HCT116 (cell line): Measurements from ENCODE around the gene OR2AT4. TPM values are rescaled to one million over a fixed set of nuclear protein-coding genes. Genes with fewer than 3 reads are reported as not detected.

Experiments
- ATAC-seq: fragments of 200-7000 bp; cut with Tn5 transposase; 2 replicates; pipeline ENCODE4 v1.9.1; 2020; ENCODE audit warnings: mild to moderate bottlenecking, moderate library complexity
- BruUV-seq: library from RNA; stranded (reverse); fragments of 400-500 nt; replicated peaks from 2 replicates; lab custom pipeline; 2021; lab: Mats Ljungman, UMichigan
- CTCF ChIA-PET: fragments of 300-600 bp; sonication (Branson Sonifier 250); formaldehyde crosslinking; loops from one replicate; lab custom pipeline; 2021; ENCODE audit warnings: antibody characterized with exemption; lab: Charles Lee
- POLR2A ChIA-PET: fragments of 300-600, 350-600 bp; sonication (Branson Sonifier 250); formaldehyde crosslinking; loops from one replicate; lab custom pipeline; 2021; ENCODE audit warnings: antibody characterized with exemption; lab: Charles Lee
- RAD21 ChIA-PET, 2 experiments: fragments of 300-600 bp; sonication (Branson Sonifier 250); formaldehyde crosslinking; loops; one replicate each; lab custom pipeline; 2023; ENCODE audit warnings: low total read pairs in 2 of 2; ENCODE audit not compliant: uncharacterized antibody in 2 of 2, unreplicated experiment in 2 of 2, low non-redundant PET in 1 of 2; lab: Charles Lee
- DNase-seq: peaks from one replicate; pipeline ENCODE4 v3.0.0-alpha.2; 2010; ENCODE audit warnings: low read depth, low spot score
- H2AFZ ChIP-seq: fragments of 200-600 bp; shearing (Covaris generic), sonication (generic); 2 replicates; pipeline ENCODE4 v1.6.1; 2017; ENCODE audit warnings: low read depth, mixed run types, mixed read lengths, antibody characterized with exemption, low read length; ENCODE audit not compliant: poor library complexity, severe bottlenecking
- H3K27ac ChIP-seq: 2 replicates; pipeline ENCODE4 v1.5.1; 2012; ENCODE audit warnings: low read depth, low read length
- H3K27me3 ChIP-seq: fragments of 200-600 bp; sonication (generic); 2 replicates; pipeline ENCODE4 v1.6.1; 2016; ENCODE audit warnings: mixed run types, low read length, mixed read lengths; ENCODE audit not compliant: insufficient read depth
- H3K36me3 ChIP-seq, 2 experiments: fragments of 200-500 bp in 1 of 2; fragments of 200-600 bp in 1 of 2; sonication (Bioruptor generic) in 1 of 2; sonication (generic) in 1 of 2; 2 replicates each; pipeline versions ENCODE4 v1.5.1 to v1.6.1; 2014 to 2016; ENCODE audit warnings: low read length in 2 of 2, inconsistent platforms in 1 of 2, mixed read lengths in 1 of 2, mixed run types in 1 of 2; ENCODE audit not compliant: insufficient read depth in 2 of 2, control insufficient read depth in 1 of 2
- H3K4me1 ChIP-seq, 2 experiments: fragments of 200-600 bp in 1 of 2; sonication (generic) in 1 of 2; 2 replicates each; pipeline versions ENCODE4 v1.5.1 to v1.6.1; 2012 to 2017; ENCODE audit warnings: low read length in 2 of 2, inconsistent platforms in 1 of 2, mild to moderate bottlenecking in 1 of 2, mixed read lengths in 1 of 2, mixed run types in 1 of 2, moderate library complexity in 1 of 2; ENCODE audit not compliant: insufficient read depth in 2 of 2, control insufficient read depth in 1 of 2
- H3K4me2 ChIP-seq: fragments of 200-600 bp; sonication (generic); 2 replicates; pipeline ENCODE4 v1.6.1; 2017; ENCODE audit warnings: mixed run types, low read length, mixed read lengths
- H3K4me3 ChIP-seq, 2 experiments: fragments of 200-600 bp in 1 of 2; sonication (generic) in 1 of 2; replicated peaks in 1 of 2; 2 replicates each; pipeline ENCODE4 v1.5.1; 2011 to 2016; ENCODE audit warnings: low read length in 2 of 2, control low read depth in 1 of 2, low read depth in 1 of 2, mild to moderate bottlenecking in 1 of 2, mixed read lengths in 1 of 2, mixed run types in 1 of 2
- H3K79me2 ChIP-seq: fragments of 200-600 bp; sonication (generic); 2 replicates; pipeline ENCODE4 v1.6.1; 2017; ENCODE audit warnings: mild to moderate bottlenecking, mixed run types, low read length, moderate library complexity, mixed read lengths; ENCODE audit not compliant: insufficient read depth
- H3K9ac ChIP-seq: fragments of 200-600 bp; sonication (generic); 2 replicates; pipeline ENCODE4 v1.6.1; 2016; ENCODE audit warnings: low read length, mixed read lengths
- H3K9me2 ChIP-seq: fragments of 200-600 bp; sonication (generic), shearing (Covaris generic); 2 replicates; pipeline ENCODE4 v1.6.1; 2017; ENCODE audit warnings: mixed run types, mild to moderate bottlenecking, moderate library complexity; ENCODE audit not compliant: insufficient read depth
- H3K9me3 ChIP-seq, 2 experiments: fragments of 200-500 bp in 1 of 2; fragments of 200-600 bp in 1 of 2; sonication (Bioruptor generic) in 1 of 2; sonication (generic) in 1 of 2; 2 replicates each; pipeline ENCODE4 v1.6.1; 2014 to 2017; ENCODE audit warnings: low read length in 2 of 2, mixed read lengths in 2 of 2, inconsistent platforms in 1 of 2, low read depth in 1 of 2, mild to moderate bottlenecking in 1 of 2, mixed run types in 1 of 2, moderate library complexity in 1 of 2; ENCODE audit not compliant: control insufficient read depth in 1 of 2, insufficient read depth in 1 of 2
- H4K20me1 ChIP-seq: fragments of 200-600 bp; sonication (generic), shearing (Covaris generic); 2 replicates; pipeline ENCODE4 v1.6.1; 2017; ENCODE audit warnings: mixed run types, mild to moderate bottlenecking, moderate library complexity; ENCODE audit not compliant: insufficient read depth
- CEBPB ChIP-seq: IDR thresholded peaks from 2 replicates; pipeline ENCODE4 v1.6.1; 2012; ENCODE audit warnings: low read depth
- EZH2phosphoT487 ChIP-seq: fragments of 200-600 bp; IDR thresholded peaks from 2 replicates; pipeline ENCODE4 v1.6.1; 2018; ENCODE audit warnings: antibody characterized with exemption, borderline replicate concordance
- FOSL1 ChIP-seq: IDR thresholded peaks from 2 replicates; pipeline ENCODE4 v1.6.1; 2012; ENCODE audit warnings: low read depth
- JUND ChIP-seq: IDR thresholded peaks from 2 replicates; pipeline ENCODE4 v1.6.1; 2012
- POLR2A ChIP-seq: IDR thresholded peaks from 2 replicates; pipeline ENCODE4 v1.7.0; 2011; ENCODE audit warnings: borderline replicate concordance; ENCODE audit not compliant: insufficient read depth, insufficient read length; ENCODE audit errors: extremely low read depth
- POLR2AphosphoS5 ChIP-seq: IDR thresholded peaks from 2 replicates; pipeline ENCODE4 v1.6.1; 2011; ENCODE audit warnings: mild to moderate bottlenecking, low read depth, low read length, moderate library complexity
- REST ChIP-seq: IDR thresholded peaks from 2 replicates; pipeline ENCODE4 v1.6.1; 2012; ENCODE audit warnings: low read depth
- SIN3A ChIP-seq: IDR thresholded peaks from 2 replicates; pipeline ENCODE4 v1.6.1; 2012; ENCODE audit warnings: low read depth
- SP1 ChIP-seq: IDR thresholded peaks from 2 replicates; pipeline ENCODE4 v1.6.1; 2012; ENCODE audit warnings: low read depth
- TCF7L2 ChIP-seq: IDR thresholded peaks from 2 replicates; pipeline ENCODE4 v1.7.0; 2011; ENCODE audit warnings: borderline replicate concordance, inconsistent platforms; ENCODE audit not compliant: insufficient read depth, insufficient read length; ENCODE audit errors: extremely low read depth
- YY1 ChIP-seq: IDR thresholded peaks from 2 replicates; pipeline ENCODE4 v1.6.1; 2011; ENCODE audit warnings: low read length, low read depth, moderate library complexity, mild to moderate bottlenecking; ENCODE audit not compliant: insufficient replicate concordance; ENCODE audit errors: extremely low read depth
- ZBTB33 ChIP-seq: IDR thresholded peaks from 2 replicates; pipeline ENCODE4 v1.6.1; 2011; ENCODE audit warnings: mild to moderate bottlenecking, low read length, moderate library complexity; ENCODE audit not compliant: insufficient replicate concordance; ENCODE audit errors: extremely low read depth
- ZFX ChIP-seq: fragments of 450-650 bp; IDR thresholded peaks from 2 replicates; pipeline ENCODE4 v1.6.1; 2017
- ZNF274 ChIP-seq: fragments of 200-500 bp; sonication (Bioruptor generic); IDR thresholded peaks from 2 replicates; pipeline ENCODE4 v1.6.1; 2014; ENCODE audit warnings: mild to moderate bottlenecking, low read depth, low read length, inconsistent platforms
- intact Hi-C: fragments of 100-400 bp; cut with micrococcal nuclease; formaldehyde crosslinking; loops from 2 replicates; pipeline ENCODE4 v1.10.0; 2022
- total RNA-seq: library from RNA; stranded (reverse); gene quantifications from one replicate; pipeline ENCODE4 v1.2.1, GENCODE V29; 2021; ENCODE audit not compliant: unreplicated experiment
- TF ChIP-seq, protein P1 (sequence below): IDR thresholded peaks from 2 replicates; pipeline ENCODE4 v1.6.1; 2012
- TF ChIP-seq, protein P2 (sequence below), 3 experiments: fragments of 200-600 bp in 1 of 3; sonication (generic) in 1 of 3; IDR thresholded peaks in 2 of 3; conservative IDR thresholded peaks in 1 of 3; 2 replicates each; pipeline ENCODE4 v1.5.1; 2012 to 2017; ENCODE audit warnings: low read depth in 2 of 3, low read length in 2 of 3, antibody characterized with exemption in 1 of 3, borderline replicate concordance in 1 of 3, control low read depth in 1 of 3, mild to moderate bottlenecking in 1 of 3, mixed read lengths in 1 of 3, mixed run types in 1 of 3, moderate library complexity in 1 of 3; ENCODE audit not compliant: insufficient read depth in 1 of 3

Gene OR2AT4
- total RNA-seq, 1 experiment from 2014 or later, result not detected

DNA sequence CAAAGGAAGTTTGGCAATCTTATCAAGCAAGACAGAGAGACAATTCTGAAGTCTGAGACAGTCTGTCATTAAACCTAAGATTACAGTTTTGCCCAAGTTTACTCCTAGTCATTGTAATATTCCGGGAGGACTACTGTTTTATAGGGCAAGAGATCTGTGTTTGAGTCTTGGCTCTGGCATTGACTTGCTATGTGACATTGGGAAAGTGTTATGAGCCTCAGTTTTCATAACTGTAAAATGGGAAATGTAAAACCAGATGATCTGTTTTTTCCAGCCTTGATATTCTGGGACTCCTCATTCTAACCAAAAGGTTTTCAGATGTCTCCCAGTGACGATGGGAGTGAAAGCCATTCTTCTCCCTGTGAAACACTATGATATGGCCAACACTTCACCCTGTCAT lies 29.9 kb upstream of the OR2AT4 start:
- CTCF ChIA-PET, result interaction anchor here (3.7 kb wide), 1 partner anchor 14 kb away, joined by 15 read pairs; no protein-coding TSS in a partner anchor
- H3K9ac ChIP-seq, result no peak overlapping the region
- BruUV-seq, result no TSS peak
- no peaks in the 10 kb centered on the region for H4K20me1 ChIP-seq
- RAD21 ChIA-PET, result no interaction called here
- H3K27me3 ChIP-seq, result no peaks in the 10 kb centered on the region
- H3K9me3 ChIP-seq, result no peaks in the 10 kb centered on the region
- ATAC-seq (no peak), DNase-seq (no peak)
- TF ChIP-seq POLR2A (no peak), CEBPB (no peak), TCF7L2 (no peak), REST (no peak), FOSL1 (no peak), ZFX (no peak), ZBTB33 (no peak), SP1 (no peak), SIN3A (no peak), ZNF274 (no peak), POLR2AphosphoS5 (no peak), YY1 (no peak), JUND (no peak), EZH2phosphoT487 (no peak)
- TF ChIP-seq, protein P1, sequence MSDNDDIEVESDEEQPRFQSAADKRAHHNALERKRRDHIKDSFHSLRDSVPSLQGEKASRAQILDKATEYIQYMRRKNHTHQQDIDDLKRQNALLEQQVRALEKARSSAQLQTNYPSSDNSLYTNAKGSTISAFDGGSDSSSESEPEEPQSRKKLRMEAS, result no peak
- TF ChIP-seq, protein P2, sequence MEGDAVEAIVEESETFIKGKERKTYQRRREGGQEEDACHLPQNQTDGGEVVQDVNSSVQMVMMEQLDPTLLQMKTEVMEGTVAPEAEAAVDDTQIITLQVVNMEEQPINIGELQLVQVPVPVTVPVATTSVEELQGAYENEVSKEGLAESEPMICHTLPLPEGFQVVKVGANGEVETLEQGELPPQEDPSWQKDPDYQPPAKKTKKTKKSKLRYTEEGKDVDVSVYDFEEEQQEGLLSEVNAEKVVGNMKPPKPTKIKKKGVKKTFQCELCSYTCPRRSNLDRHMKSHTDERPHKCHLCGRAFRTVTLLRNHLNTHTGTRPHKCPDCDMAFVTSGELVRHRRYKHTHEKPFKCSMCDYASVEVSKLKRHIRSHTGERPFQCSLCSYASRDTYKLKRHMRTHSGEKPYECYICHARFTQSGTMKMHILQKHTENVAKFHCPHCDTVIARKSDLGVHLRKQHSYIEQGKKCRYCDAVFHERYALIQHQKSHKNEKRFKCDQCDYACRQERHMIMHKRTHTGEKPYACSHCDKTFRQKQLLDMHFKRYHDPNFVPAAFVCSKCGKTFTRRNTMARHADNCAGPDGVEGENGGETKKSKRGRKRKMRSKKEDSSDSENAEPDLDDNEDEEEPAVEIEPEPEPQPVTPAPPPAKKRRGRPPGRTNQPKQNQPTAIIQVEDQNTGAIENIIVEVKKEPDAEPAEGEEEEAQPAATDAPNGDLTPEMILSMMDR (IDR thresholded peaks at IDR 0.05 in 2 of 3, conservative IDR thresholded peaks at IDR 0.05 in 1 of 3; ENCODE audit: borderline replicate concordance in 1 of 3, insufficient read depth in 1 of 3, low read depth in 2 of 3, low read length in 2 of 3), result no peak
- no peak overlapping the region for H2AFZ ChIP-seq
- no peaks in the 10 kb centered on the region for H3K9me2 ChIP-seq
- POLR2A ChIA-PET, result no interaction called here
- no peaks in the 10 kb centered on the region for H3K79me2 ChIP-seq
- intact Hi-C loops, result no loop called here
- H3K27ac ChIP-seq, result no peak overlapping the region
- no peaks in the 10 kb centered on the region for H3K36me3 ChIP-seq
- H3K4me3 ChIP-seq, result no peak overlapping the region
- no peaks in the 10 kb centered on the region for H3K4me1 ChIP-seq
- H3K4me2 ChIP-seq, result no peak overlapping the region
